HG03103 (cell line): Measurements from ENCODE around the gene VAC14.

ENCODE experiments used
- ATAC-seq: cut with Tn5 transposase; IDR thresholded peaks from one replicate; pipeline ENCODE4 v1.9.1; 2021; ENCODE audit warnings: low read depth; ENCODE audit not compliant: unreplicated experiment

Gene VAC14

GRCh38 chr16:70766658-70767057, 34.3 kb downstream of the VAC14 start:
- ATAC-seq, result no peak

- ATAC-seq, result no peak
These were observed 34.8 kb downstream of the VAC14 start for GRCh38 chr16:70766176-70766575.

GRCh38 chr16:70765491-70765890, 35.5 kb downstream of the VAC14 start:
- ATAC-seq, result no peak

GRCh38 chr16:70764632-70765031, 36.3 kb downstream of the VAC14 start:
- no peak for ATAC-seq

GRCh38 chr16:70760221-70760620, 40.7 kb downstream of the VAC14 start:
- ATAC-seq, result no peak

GRCh38 chr16:70759666-70760065, 41.3 kb downstream of the VAC14 start:
- no peak for ATAC-seq

- ATAC-seq, result no peak
These were observed 42.2 kb downstream of the VAC14 start for GRCh38 chr16:70758786-70759185.

GRCh38 chr16:70757183-70757582, 43.8 kb downstream of the VAC14 start:
- no peak for ATAC-seq

GRCh38 chr16:70756071-70756470, 44.9 kb downstream of the VAC14 start:
- no peak for ATAC-seq

GRCh38 chr16:70754851-70755600, 45.9 kb downstream of the VAC14 start:
- no peak for ATAC-seq

GRCh38 chr16:70754371-70754770, 46.6 kb downstream of the VAC14 start:
- no peak for ATAC-seq

GRCh38 chr16:70753694-70754325, 47.1 kb downstream of the VAC14 start:
- no peak for ATAC-seq

- ATAC-seq, result no peak
These were observed 47.7 kb downstream of the VAC14 start for GRCh38 chr16:70753228-70753627.

GRCh38 chr16:70752426-70752825, 48.5 kb downstream of the VAC14 start:
- no peak for ATAC-seq

- ATAC-seq, result no peak
These were observed 49.4 kb downstream of the VAC14 start for GRCh38 chr16:70751593-70751992.

- ATAC-seq, result no peak
These were observed 50.0 kb downstream of the VAC14 start for GRCh38 chr16:70750893-70751467.

GRCh38 chr16:70749681-70750601, 51.0 kb downstream of the VAC14 start:
- ATAC-seq, result no peak

GRCh38 chr16:70749006-70749678, 51.8 kb downstream of the VAC14 start:
- no peak for ATAC-seq

GRCh38 chr16:70747703-70748631, 53.0 kb downstream of the VAC14 start:
- ATAC-seq, result no peak
